ENCODE results near the gene TSR1. TPM values are rescaled to one million over a fixed set of nuclear protein-coding genes. Genes with fewer than 3 reads are reported as not detected.

TSR1 gene
- polyA plus RNA-seq, 10 donors: 28.6 to 40.9 (median 33.6) TPM

DNA sequence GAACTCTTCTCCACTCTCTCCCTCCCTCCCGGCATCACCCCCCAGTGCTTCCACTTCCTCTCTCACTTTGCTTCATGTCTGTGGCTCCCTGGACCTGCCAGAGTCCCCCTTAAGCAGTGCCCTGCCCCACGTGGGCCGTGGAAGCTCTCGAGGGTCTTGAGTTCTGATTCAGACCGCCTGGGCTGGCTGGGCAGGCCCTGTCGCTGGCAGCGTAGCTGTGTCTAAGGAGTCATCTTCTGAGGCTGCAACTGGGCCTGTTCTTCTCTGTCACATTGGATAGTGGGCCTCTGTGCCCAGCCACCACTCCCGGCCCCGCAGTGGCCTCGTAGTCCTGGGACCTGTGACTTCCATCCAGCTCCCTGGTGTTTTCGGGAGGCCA, 33.9 kb upstream of the TSR1 start:
- no peak for DNase-seq

DNA sequence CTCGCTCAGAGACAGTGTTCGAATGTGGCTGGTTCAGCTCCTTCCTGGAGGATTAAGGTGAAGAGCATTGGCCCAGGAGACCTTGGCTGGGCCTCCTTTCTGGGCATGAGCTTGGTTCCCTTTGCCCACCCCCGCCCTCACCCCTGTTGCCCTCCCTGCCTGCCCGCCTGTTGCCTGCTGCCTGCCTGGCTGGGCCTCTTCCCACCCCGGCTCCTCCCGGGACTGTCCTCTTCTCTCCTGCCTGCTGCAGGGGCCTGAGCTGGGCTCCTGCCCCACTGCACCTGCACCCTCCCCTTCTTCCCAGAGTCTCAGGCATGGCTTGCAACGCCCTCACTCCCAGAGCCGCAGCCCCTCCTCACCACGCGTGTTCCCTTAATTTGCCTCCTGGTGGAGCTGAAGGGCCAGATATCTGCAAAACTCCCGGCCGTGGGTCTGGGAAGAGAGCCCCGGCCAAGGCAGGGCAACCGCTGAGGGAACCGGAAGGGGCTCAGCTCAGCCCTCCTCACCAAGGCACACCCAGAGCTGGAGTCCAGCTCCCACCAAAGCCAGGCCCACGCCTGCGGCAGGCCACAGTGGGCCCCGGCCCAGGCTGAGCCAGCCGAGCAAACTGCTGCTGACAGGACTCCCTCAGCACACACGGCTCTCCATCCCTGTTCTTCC, 33.4 kb upstream of the TSR1 start:
- DNase-seq: no peak

DNA sequence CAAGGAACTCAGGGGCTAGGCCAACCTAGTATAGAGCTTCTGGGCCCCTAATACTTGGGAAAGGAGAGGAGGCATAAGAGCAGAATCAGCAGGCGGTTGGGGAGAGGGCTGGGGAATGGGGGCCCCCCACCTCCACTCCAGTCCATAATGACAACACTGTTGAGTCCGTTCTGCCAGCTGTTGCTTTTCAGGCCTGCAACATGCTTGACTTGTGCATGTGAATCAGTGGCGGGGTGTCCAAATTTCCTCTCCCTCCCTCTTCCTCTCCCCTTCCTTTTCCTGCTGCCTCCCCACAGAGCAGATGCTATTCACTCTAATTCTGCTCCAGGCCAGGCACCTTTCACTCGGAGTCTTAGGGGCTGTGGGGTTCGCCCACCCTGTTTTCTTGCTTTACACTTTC, 32.8 kb upstream of the TSR1 start:
- no peak for DNase-seq

DNA sequence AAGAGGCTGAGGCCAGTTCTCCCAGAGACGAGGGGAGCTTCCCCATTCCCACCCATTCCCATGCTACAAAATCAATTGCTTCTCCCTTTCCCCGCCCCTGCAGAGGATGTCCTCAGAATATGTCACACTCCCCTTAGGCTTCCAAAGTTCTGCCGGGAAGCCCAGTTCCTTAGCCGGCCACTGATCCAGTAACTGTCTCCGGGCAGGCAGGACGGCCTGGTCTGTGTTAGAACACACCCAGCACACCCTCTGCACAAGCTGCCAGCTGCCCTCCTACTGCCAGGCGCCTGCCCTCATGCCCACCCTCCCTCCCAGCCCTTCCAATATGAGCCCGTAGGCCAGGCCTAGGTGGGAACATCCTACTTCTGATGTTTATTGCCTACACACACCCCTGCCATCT, 32.1 kb upstream of the TSR1 start:
- DNase-seq: no peak

DNA sequence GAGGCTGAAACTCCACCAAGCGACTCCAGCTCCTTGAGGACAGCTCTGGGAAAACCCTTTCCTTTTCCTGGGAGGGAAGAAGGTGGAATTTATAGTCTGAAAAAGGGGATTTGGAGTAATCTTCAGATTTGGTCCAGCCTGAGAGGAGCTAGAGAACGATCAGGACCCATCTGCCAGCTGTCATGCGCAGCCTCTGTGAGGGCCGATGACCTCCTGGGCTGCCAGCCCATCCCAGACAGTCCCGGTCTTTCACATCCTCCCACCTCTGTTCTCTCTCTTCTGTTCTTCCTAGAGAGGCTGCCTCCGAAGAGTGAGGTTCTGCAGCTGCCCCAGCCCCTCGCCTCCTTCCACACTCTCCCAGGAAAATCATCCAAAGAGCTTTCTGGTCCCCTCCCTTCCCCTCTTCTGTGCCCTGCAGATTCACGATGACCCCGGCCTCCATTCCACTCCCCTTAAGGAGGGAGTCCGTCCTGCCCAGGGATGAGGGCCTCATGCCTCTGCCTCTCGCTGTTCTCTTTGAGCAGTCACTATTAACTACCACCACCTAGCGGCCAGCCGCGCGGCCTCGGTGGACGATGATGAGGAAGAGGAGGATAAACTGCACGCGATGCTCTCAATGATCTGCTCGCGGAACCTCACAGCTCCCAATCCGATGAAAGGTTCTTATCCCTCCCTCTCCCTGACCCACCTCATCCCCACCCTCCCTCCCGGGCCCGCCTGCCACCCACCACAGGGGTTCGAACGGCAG, 30.7 kb upstream of the TSR1 start:
- DNase-seq: no peak

DNA sequence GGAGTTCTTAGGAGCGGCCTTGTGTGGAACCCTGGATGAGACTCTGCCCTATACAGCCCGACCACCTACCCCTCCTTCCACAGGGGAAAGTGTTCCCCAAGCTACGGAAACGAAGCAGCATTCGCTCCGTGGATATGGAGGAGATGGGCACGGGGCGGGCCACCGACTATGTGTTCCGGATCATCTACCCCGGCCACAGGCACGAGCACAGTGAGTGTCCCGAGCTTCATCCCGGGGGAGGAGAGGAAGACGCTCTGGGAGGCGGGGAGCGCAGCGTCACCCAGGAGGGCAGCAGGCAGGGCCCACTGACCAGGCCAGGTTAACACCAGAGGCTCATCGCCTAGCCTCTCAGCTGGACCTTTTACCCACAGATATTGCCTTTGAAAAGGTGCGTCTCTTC, 28.9 kb upstream of the TSR1 start:
- no peak for DNase-seq

DNA sequence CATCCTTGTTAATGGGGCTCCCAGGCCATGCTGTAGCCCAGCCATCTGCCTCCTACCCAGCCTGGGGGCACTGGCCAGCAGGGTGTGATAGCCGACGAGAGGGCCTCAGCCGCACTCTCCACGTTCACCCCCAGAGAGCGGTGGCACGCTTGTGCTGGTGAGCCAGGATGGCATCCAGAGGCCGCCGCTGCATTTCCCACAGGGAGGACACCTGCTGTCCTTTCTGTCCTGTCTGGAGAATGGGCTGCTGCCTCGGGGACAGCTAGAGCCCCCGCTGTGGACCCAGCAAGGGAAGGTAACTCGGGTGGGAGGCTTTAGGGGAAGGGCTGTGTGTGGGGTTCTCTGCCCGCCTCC, 28.5 kb upstream of the TSR1 start:
- DNase-seq: no peak

DNA sequence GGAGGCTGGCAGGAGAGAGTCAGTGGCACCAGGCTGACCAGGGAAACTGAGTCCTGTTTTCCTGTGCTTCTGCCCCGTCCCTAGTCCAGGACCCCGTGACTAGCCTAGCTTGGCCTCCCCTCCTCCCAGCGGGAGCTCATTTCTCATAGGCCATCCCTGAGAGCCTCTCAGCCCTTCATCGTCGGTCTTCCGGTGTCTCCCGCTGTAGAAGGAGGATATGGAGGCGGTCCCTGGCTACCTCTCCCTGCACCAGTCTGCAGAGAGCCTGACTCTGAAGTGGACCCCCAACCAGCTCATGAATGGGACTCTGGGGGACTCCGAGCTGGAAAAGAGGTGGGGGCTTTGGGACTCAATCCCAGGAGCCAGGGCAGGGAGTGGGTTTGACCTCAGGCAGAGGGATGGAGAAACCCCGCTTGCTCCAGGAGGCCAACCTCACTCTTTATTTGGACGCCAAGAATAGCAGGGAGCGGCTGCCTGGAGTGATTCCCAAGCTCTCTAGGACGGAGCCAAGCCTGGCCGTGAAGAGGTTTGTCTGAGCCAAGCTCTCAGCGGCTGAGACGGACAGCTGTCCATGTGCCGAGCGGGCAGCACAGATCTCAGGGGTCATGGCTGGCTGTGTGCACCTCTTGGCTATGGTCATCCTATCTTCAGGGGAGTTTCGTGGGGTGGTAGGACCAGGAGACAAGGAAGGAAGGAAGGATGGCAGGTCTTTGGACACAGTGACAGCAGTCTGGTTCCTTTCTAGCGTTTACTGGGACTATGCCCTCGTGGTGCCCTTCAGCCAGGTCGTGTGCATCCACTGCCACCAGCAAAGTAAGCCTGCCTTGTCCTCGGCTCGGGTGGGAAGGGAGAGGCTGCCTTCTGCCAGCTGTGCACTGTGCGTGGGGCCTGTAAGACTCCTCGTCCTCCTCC, 27.9 kb upstream of the TSR1 start:
- DNase-seq: peak; percentile 30 to 61 (median 53)

DNA sequence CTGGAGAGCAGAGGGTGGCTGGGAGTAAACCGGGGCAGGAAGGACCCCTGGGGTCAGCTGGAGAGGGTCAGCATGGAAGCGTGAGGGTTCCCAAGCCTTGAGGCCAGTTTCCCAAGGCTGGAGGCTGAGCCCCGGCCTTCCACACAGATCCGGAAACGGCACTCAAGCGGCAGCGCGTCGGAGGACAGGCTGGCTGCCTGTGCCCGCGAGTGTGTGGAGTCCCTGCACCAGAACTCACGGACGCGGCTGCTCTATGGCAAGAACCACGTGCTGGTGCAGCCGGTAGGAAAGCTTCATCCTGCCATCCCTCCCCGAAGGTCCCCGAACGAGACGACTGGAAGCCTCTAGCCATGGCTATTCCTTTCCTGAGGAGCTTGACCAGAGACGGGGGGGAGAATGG, 27.1 kb upstream of the TSR1 start:
- no peak for DNase-seq

DNA sequence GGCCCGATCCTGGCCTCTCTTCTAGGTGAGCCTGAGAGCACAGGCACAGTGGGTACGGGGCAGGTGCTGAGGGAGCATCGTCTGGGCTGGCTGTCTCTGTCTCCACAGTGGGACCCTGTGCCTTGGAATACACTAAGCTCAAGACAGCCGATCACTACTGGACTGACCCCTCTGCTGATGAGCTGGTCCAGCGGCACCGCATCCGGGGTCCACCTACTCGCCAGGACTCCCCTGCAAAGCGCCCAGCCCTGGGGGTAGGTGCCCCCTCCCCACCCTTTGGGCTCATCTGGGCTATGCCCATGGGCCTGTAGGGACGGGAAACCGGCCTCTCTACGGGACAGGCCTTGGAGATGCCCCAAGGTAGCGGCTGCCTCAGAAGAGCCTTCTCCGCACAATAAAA, 26.6 kb upstream of the TSR1 start:
- no peak for DNase-seq

DNA sequence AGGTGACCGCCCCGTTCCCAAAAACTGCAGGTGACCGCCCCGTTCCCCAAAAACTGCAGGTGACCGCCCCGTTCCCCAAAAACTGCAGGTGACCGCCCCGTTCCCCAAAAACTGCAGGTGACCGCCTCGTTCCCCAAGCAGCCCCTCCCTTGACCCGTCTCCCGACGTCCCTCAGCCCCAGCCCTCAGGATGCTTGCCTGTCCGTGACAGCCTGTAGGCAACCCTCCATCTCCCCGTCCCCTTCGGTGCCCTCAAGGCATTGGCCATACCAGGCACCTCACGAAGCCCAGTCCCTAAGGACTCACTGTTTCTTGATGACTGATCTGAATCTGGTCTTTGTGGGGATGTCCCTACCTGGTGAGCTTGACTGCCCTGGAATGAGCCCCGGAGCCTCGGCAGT, 26.2 kb upstream of the TSR1 start:
- DNase-seq: no peak

DNA sequence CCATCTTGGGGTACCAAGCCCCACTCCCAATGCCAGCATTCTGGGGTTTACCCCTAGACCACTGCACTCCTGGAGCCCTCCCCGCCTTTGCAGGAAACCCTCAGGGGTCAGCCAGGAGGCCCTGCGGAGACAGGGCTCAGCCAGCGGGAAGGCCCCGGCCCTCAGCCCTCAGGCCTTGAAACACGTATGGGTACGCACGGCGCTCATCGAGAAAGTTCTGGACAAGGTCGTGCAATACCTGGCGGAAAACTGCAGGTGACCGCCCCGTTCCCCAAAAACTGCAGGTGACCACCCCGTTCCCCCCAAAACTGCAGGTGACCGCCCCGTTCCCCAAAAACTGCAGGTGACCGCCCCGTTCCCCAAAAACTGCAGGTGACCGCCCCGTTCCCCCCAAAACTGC, 25.8 kb upstream of the TSR1 start:
- no peak for DNase-seq

DNA sequence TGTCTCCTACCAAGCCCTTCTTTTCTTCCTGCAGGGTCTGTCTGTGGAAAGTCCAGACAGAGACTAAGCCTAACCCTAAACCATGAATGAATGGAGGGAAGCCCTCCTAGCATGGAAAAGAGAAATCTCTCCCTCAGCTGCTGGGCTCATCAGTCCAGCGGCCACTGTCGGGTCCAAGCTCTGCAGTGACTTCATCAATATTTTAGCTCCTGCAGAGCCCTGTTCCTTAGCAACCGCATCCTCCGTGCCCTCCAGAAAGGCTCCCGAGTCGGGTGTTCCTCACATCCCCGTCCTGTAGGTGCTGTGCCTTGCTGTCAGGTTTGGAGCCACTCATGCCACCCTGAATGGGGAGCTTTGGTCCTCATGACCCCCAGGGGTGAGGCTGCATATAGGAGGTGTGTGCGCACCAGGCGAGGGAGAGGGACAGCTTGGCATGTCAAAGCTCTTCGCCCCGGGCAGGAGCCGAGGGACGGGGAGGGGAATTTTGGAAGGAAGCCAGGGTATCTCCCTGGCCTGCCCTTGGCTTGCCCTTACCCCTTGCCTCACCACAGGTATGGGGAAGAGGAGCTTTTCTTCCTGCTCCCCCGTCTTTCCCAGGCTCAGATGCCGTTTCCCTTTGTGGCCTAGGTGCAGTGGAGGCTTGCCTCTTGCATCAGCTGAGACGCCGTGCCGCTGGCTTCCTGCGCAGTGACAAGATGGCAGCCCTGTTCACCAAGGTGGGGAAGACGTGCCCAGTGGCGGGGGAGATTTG, 24.9 kb upstream of the TSR1 start:
- no peak for DNase-seq

DNA sequence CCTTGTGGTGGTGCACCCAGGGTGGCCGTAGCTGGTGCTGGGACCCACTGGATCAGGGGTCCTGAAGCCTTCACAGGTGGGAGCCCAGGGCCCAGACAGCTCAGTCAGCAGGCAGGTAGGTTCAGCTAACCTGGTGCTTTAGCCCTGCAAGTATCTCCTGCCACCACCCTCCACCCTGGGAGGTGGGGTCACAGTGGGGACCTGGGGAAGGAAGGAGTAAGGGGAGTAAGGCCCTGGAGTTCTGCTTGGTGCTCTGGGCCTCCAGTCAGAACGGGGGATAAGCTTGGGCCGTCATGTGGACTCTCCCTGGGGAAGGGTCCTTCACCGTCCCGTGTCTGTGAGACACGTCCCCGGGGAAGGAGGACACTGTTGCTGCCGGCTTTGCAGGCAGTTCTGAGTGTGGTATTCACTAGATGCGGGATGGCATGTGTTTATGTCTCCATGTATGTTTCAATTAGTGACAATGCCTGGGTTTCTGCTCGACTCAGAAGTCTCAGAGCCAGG, 21.7 kb upstream of the TSR1 start:
- DNase-seq: no peak

DNA sequence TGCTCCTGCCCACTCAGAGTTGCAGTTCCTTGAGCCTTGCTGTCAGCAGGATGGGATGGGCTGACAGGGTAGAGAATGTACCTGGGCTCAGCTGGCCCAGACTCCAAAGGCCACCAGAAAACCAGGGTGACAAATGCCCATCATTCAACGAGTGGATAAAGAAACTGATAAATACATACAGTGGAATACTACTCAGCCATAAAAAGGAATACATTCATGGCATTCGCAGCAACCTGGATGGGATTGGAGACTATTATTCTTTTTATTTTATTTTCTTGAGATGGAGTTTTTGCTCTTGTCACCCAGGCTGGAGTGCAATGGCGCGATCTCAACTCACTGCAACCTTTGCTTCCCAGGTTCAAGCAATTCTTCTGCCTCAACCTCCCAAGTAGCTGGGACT, 21.0 kb upstream of the TSR1 start:
- no peak for DNase-seq

DNA sequence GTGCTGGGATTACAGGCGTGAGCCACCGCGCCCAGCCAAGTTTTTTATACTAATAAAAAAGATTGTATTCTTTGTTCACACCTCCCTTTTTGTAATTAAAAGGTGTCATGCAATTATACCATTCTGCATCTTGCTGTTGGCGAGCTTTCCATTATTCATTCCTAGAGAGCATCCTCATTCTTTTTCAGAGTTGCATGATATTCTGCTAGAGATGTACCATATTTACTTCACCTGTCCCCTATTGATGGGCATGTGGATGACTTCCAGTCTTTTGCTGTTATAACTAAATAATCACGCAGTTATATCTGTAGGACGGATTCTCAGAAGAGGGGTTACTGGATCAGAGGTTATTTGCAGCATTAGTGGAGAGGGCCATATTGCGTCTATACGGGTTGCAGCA, 18.1 kb upstream of the TSR1 start:
- no peak for DNase-seq

DNA sequence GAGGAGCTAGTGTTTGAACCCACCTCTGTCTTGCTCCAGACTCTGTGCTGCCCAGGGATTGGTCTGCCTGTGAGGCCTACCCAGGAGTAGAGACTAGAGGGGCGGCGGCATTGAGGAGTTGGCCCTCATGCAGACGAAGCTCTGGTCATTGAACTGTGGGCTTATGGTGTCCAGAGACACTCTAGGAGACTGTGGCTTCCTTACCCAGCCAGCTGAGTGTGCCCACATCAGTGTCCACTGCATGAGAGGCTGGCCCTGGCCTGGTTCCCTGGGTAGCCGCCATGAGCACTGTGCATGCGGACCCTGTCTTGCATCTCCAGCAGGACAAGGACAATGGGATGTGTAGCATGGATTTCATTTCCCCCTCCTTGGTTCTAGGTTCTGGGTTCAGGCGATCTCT, 15.0 kb upstream of the TSR1 start:
- no peak for DNase-seq

DNA sequence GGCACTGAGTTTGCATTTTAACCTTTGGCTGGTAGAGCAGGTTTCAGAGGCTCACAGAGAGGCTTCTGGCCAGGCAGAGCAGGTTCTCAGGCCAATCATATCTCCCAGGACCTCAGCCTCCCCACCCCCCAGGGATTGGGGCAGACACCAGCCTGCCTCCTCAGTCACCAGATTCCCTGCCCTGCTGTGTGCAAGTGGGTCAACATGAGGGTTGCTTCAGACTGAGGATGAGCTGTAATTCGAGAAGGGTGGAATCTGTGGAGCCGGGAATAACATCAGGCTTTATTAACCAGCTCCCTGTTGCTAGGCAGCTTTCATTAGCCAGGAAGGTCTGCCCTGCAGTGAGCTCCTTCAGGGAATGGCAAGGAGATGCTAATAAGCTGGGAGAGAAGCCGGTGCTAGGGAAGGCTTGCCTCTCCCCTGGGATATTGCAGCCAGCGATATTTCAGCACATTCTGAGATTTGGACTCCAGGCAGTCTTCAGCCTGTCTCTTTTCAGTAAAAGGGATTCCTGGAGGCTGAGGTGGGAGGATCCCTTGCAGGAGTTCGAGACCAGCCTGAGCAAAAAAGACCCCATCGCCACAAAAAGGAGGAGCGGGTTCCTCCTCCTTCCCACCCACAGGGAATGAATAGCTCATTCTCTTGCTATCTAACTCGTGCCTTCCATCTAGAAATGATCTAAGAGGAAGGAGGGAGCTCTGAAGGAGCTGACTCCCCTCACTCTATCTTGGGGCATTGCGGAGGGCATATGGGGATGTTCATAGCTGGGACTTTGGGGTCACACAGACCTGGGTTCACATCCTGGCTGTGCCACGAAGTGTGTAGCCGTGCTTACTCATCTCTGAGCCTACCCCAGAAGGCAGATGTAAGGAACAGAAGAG, 11.8 kb upstream of the TSR1 start:
- DNase-seq: peak in 2 of 3 donors; percentile 43 to 71

DNA sequence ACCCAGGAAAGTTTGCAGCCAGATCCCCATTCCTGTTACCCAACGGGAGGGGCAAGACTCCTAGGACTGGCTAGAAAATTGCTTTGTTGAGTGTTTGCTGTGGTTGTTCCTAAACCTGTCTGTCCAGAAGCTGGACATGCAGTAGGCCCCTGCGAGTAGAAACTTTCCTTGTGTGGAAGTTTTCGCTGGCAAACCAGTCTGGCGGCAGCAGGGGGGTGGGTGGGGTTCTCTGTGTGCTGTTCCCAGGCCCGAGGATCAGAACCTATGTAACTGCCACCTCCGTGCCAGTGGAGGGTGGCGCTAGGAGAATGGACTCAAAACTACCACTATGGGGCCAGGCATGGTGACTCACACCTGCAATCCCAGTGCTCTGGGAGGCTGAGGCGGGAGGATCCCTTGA, 10.2 kb upstream of the TSR1 start:
- DNase-seq: no peak

DNA sequence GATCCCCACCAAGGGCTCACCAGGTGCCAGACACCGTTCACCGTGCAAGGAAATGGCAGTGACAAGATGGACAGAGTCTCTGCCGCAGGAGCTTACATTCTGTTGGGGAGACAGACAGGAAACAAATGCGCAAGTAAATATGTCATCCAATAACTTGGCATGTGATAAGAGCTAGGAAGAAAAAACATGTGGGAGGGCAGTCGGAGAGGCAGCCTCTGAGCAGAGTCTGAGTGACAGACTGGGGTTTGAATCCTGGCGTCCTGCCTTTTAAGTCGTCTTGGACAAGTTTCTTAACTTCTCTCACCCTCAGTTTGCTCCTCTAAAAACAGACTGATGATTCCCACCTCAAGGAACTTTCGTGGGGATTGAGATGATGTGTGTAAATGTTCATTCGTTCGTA, 8.3 kb upstream of the TSR1 start:
- no peak for DNase-seq

DNA sequence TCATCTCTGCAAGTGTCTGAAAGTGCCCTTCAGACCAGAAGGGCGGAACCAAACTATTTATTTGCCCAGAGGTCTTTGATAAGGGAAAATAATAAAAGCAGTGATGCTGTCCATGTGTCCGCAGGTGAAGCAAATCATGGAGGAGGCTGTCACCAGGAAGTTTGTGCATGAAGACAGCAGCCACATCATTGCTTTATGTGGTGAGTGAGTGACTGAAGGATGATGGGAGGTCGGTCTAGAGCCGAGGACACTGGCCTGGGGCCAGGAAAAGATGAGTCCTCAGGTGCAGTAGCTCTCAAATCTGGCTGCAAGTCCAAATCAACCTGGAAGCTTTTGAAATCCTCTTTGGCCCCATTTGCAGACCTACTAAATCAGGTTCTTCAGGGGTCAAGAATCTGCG, 7.2 kb upstream of the TSR1 start:
- no peak for DNase-seq
